Gastroesophageal sphincter (tissue), 4 donors: ENCODE measurements around the gene ARNT2. TPM values are rescaled to one million over a fixed set of nuclear protein-coding genes. Genes with fewer than 3 reads are reported as not detected.

Experiments
- ATAC-seq: fragments of 150-250 bp; one replicate; pipeline ENCODE4 v1.9.1; 2016; ENCODE audit warnings: mild to moderate bottlenecking, moderate library complexity
- H3K27ac ChIP-seq, 4 donors: fragments of 200-600 bp; sonication (generic) in 3 of 4; 1 replicate in 3 of 4; 2 replicates in 1 of 4; pipeline ENCODE4 v1.5.1; 2016 to 2019
- H3K27me3 ChIP-seq: fragments of 200-600 bp; sonication (generic); one replicate; pipeline ENCODE4 v1.5.1; 2019
- H3K36me3 ChIP-seq, 2 donors: fragments of 200-600 bp; sonication (generic); one replicate each; pipeline ENCODE4 v1.5.1; 2019; ENCODE audit warnings: control low read depth in 1 of 2
- H3K4me1 ChIP-seq, 3 donors: fragments of 200-600 bp; sonication (generic); 1 replicate in 2 of 3; 2 replicates in 1 of 3; pipeline ENCODE4 v1.5.1; 2016 to 2019; ENCODE audit warnings: control low read depth in 2 of 3
- H3K4me3 ChIP-seq, 2 donors: fragments of 200-600 bp; sonication (generic); one replicate each; pipeline ENCODE4 v1.5.1; 2019; ENCODE audit warnings: mild to moderate bottlenecking in 1 of 2, moderate library complexity in 1 of 2
- H3K9me3 ChIP-seq, 3 donors: fragments of 200-600 bp; sonication (generic); one replicate each; pipeline ENCODE4 v1.5.1; 2017 to 2019; ENCODE audit warnings: control low read depth in 2 of 3
- CTCF ChIP-seq, 4 experiments: fragments of 200-600 bp in 2 of 4; fragments of 450-650 bp in 2 of 4; sonication (generic) in 1 of 4; IDR thresholded peaks; one replicate each; pipeline ENCODE4 v1.5.1; 2017 to 2019; ENCODE audit warnings: antibody characterized with exemption in 4 of 4, mild to moderate bottlenecking in 2 of 4, moderate library complexity in 2 of 4
- EP300 ChIP-seq: sonication (generic); formaldehyde crosslinking; IDR thresholded peaks from one replicate; pipeline ENCODE4 v1.6.1; 2017; ENCODE audit warnings: antibody characterized with exemption, mild to moderate bottlenecking
- POLR2A ChIP-seq, 2 donors: fragments of 450-650 bp; IDR thresholded peaks; one replicate each; pipeline ENCODE4 v1.6.1; 2017; ENCODE audit warnings: antibody characterized with exemption in 2 of 2, mild to moderate bottlenecking in 2 of 2, moderate library complexity in 1 of 2
- POLR2AphosphoS5 ChIP-seq: sonication (generic); formaldehyde crosslinking; IDR thresholded peaks from one replicate; pipeline ENCODE4 v1.6.1; 2017; ENCODE audit warnings: antibody characterized with exemption
- WGBS, 2 donors: methylation state at CpG; one replicate each; pipeline ENCODE4 v1.1.5; 2018; ENCODE audit warnings: low coverage in 1 of 2; 5-methylcytosine and 5-hydroxymethylcytosine counted together
- total RNA-seq, 4 donors: library from RNA; depleted of rRNA; stranded (reverse); fragments of >200 nt; gene quantifications; one replicate each; pipeline ENCODE4 v1.1.0, GENCODE V29; 2016

Gene ARNT2
- total RNA-seq, 4 donors from 2014 or later = 6.7 to 11.6 (median 9.4) TPM

DNA sequence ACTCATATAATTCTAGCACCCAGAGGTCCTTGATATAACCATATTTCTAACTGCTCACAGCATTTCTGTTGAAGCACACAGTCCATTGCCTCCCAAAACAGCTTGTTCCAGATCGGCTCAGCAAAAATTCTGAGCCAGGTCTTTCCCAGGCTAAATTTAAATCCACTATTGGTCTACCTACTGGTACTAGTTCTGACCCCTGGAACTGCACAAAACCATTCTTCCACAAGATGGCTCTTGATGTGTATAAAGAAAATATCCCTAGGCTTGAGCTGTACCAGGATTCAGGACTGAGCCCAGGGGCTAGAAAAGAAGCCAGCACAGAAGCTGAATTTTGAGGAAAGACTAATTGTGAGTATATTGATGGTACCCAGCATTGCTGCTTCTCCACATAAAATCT lies 215.5 kb downstream of the ARNT2 start:
- no peak for ATAC-seq
- H3K27me3 ChIP-seq = no peaks in the 10 kb centered on the region
- H3K27ac ChIP-seq = no peak overlapping the region
- peak in 3 of 4 experiments; percentile 40 to 53 (median 43) for TF ChIP-seq CTCF (IDR thresholded peaks at IDR 0.05)
- TF ChIP-seq POLR2AphosphoS5 = no peak
- no peaks in the 10 kb centered on the region for H3K36me3 ChIP-seq
- peaks cover 0 to 25% (median 10%) of the 10 kb centered on the region in 3 donors for H3K4me1 ChIP-seq
- H3K9me3 ChIP-seq = peaks cover 0 to 11% (median 0%) of the 10 kb centered on the region in 3 donors
- no peak overlapping the region for H3K4me3 ChIP-seq
- 21 to 57% methylated on average over 1 of the region's 1 CpG for WGBS, 2 donors

DNA sequence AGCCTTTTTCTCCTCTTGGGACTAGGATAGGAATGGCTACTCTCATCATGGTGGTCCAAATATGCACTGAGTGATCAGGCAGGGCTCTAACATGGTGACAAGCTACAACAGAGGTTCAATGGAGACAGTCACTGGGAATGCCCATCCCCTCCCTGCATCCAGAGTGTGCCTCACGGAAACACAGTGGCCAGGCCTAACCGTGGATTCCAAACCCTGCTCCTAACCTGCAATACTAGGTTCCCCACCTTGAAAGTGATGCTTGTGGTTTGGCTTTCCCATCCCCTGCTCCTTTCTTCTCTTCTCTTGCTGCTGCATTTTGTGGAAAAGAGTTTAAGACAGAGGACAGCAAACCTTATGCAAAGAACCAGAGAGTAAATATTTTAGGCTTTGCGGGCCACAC lies 216.0 kb downstream of the ARNT2 start:
- no peak for ATAC-seq
- Histone ChIP-seq H3K27ac (no peak overlapping the region), H3K4me1 (peaks cover 0 to 25% (median 10%) of the 10 kb centered on the region in 3 donors), H3K4me3 (no peak overlapping the region), H3K36me3 (no peaks in the 10 kb centered on the region), H3K9me3 (peaks cover 0 to 11% (median 0%) of the 10 kb centered on the region in 3 donors), H3K27me3 (no peaks in the 10 kb centered on the region)
- TF ChIP-seq CTCF (IDR thresholded peaks at IDR 0.05) (no peak), EP300 (no peak), POLR2AphosphoS5 (no peak), POLR2A (IDR thresholded peaks at IDR 0.05) (no peak)
- 100% methylated on average over 1 to 2 of the region's 3 CpGs for WGBS, 2 donors

- ATAC-seq = no peak
- Histone ChIP-seq H3K36me3 (no peaks in the 10 kb centered on the region), H3K27me3 (no peaks in the 10 kb centered on the region), H3K9me3 (peaks cover 0 to 11% (median 0%) of the 10 kb centered on the region in 3 donors), H3K27ac (no peak overlapping the region), H3K4me1 (peaks cover 0 to 20% (median 6%) of the 10 kb centered on the region in 3 donors), H3K4me3 (no peak overlapping the region)
- WGBS, 2 donors = 84 to 85% methylated on average over 4 of the region's 5 CpGs
- no peak for TF ChIP-seq POLR2A (IDR thresholded peaks at IDR 0.05)
- no peak for TF ChIP-seq EP300
- no peak for TF ChIP-seq POLR2AphosphoS5
- no peak for TF ChIP-seq CTCF (IDR thresholded peaks at IDR 0.05)
Measured at GRCh38 chr15:80620931-80621330, 216.7 kb downstream of the ARNT2 start.

DNA sequence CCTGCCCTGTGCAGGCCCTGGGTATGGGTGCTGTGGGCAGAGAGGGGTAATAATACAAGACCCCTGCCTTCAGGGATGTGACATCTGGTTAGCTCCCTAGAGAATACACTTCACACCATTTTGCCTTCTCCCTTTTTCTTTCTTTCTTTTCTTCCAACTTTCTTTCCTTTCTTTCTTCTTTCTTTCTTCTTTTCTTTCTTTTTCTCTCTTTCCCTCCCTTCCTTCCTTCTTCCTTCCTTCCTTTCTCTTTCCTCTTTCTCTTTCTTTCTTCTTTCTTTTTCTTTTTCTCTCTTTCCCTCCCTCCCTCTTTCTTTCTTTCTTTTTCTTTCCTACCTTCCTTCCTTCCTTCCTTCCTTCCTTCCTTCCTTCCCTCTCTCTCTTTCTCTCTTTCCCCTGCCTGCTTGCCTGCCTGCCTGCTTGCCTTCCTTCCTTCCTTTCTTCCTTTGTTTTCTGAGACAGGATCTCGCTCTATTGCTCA lies 222.5 kb downstream of the ARNT2 start:
- ATAC-seq = no peak
- Histone ChIP-seq H3K36me3 (no peaks in the 10 kb centered on the region), H3K4me3 (no peak overlapping the region), H3K9me3 (peaks cover 0 to 11% (median 0%) of the 10 kb centered on the region in 3 donors), H3K27me3 (no peaks in the 10 kb centered on the region), H3K4me1 (no peaks in the 10 kb centered on the region), H3K27ac (no peak overlapping the region)
- TF ChIP-seq EP300 = no peak
- no peak for TF ChIP-seq POLR2A (IDR thresholded peaks at IDR 0.05)
- no peak for TF ChIP-seq POLR2AphosphoS5
- no peak for TF ChIP-seq CTCF (IDR thresholded peaks at IDR 0.05)
- 100% methylated on average over 1 of the region's 1 CpG; no CpG with 5 or more reads in 1 of the 2 donors for WGBS, 2 donors

DNA sequence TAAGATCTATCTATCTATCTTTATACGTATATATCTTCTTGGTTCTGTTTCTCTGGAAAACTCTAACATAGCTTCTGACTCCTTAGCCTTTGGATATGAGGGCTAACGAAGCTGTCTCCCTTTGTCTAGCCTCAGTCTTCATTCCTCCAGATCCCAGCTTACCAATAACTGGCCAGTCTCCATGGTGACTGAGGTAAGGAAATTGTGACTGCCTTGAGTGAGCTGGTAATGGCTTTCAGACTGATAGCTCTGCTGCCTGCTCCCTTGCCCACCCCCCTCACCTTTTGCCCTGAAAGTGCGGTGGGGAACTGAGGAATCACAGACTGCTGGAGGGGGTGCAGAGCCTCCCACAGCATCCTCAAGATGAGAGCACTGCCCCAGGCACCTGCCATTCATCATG lies 225.2 kb downstream of the ARNT2 start:
- Histone ChIP-seq H3K4me3 (no peak overlapping the region), H3K4me1 (no peaks in the 10 kb centered on the region), H3K27ac (no peak overlapping the region), H3K9me3 (no peaks in the 10 kb centered on the region), H3K27me3 (no peaks in the 10 kb centered on the region), H3K36me3 (no peaks in the 10 kb centered on the region)
- 68 to 87% methylated on average over 3 of the region's 3 CpGs for WGBS, 2 donors
- ATAC-seq = no peak
- no peak for TF ChIP-seq CTCF (IDR thresholded peaks at IDR 0.05)
- TF ChIP-seq POLR2A (IDR thresholded peaks at IDR 0.05) = no peak
